ENCODE data around the gene XXYLT1.

The XXYLT1 gene

DNA sequence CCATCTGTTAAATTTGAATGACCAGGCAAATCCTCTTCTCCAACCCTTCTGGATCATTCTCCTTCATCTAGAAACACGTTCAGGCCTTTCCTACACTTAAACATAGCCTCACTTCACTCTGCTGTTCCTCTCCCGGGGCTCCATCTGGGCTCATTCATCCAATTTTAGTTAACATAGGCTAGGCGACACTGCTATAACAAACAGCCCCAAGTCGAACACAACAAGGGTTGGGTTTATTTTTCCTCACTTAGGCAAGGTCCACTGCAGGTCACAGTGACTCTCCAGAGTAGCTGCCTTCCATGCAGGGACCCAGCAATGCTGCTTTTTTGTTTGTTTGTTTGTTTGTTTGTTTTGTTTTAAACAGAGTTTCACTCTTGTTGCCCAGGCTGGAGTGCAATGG is 250.8 kb downstream of the XXYLT1 start:
- no peak overlapping the region for H3K4me3 ChIP-seq (ENCODE audit: control insufficient read depth, low read depth, low read length)
- no peak for DNase-seq (ENCODE audit: low read depth)
- TF ChIP-seq, protein P1, sequence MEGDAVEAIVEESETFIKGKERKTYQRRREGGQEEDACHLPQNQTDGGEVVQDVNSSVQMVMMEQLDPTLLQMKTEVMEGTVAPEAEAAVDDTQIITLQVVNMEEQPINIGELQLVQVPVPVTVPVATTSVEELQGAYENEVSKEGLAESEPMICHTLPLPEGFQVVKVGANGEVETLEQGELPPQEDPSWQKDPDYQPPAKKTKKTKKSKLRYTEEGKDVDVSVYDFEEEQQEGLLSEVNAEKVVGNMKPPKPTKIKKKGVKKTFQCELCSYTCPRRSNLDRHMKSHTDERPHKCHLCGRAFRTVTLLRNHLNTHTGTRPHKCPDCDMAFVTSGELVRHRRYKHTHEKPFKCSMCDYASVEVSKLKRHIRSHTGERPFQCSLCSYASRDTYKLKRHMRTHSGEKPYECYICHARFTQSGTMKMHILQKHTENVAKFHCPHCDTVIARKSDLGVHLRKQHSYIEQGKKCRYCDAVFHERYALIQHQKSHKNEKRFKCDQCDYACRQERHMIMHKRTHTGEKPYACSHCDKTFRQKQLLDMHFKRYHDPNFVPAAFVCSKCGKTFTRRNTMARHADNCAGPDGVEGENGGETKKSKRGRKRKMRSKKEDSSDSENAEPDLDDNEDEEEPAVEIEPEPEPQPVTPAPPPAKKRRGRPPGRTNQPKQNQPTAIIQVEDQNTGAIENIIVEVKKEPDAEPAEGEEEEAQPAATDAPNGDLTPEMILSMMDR (conservative IDR thresholded peaks at IDR 0.05; ENCODE audit: control insufficient read depth, insufficient read depth, low read depth, low read length) = no peak

DNA sequence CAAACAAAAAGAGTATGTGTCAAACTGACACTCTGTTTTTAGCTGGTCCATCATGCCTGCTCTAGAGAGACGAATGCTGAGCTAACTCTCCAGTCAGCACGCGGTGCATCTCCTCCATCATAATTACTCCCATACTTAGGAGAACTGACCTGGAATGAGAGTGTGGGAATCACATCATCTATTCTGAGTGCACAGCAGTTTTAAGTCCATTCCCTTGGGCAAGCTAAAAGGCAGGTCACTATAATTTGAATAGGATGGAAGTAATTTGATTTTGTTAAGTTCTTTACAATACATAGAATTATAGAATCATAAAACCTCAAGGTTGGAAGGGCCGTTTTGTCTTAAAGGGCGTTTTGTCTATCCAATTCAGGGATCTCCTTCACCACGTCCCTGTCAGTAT is 251.6 kb downstream of the XXYLT1 start:
- DNase-seq (ENCODE audit: low read depth) = no peak
- H3K4me3 ChIP-seq (ENCODE audit: control insufficient read depth, low read depth, low read length) = no peak overlapping the region
- TF ChIP-seq, protein P1 (conservative IDR thresholded peaks at IDR 0.05; ENCODE audit: control insufficient read depth, insufficient read depth, low read depth, low read length) = no peak

Measured in fibroblast of mammary gland (primary cell).